Measurements from ENCODE around the gene CACNB2.

The CACNB2 gene

DNA sequence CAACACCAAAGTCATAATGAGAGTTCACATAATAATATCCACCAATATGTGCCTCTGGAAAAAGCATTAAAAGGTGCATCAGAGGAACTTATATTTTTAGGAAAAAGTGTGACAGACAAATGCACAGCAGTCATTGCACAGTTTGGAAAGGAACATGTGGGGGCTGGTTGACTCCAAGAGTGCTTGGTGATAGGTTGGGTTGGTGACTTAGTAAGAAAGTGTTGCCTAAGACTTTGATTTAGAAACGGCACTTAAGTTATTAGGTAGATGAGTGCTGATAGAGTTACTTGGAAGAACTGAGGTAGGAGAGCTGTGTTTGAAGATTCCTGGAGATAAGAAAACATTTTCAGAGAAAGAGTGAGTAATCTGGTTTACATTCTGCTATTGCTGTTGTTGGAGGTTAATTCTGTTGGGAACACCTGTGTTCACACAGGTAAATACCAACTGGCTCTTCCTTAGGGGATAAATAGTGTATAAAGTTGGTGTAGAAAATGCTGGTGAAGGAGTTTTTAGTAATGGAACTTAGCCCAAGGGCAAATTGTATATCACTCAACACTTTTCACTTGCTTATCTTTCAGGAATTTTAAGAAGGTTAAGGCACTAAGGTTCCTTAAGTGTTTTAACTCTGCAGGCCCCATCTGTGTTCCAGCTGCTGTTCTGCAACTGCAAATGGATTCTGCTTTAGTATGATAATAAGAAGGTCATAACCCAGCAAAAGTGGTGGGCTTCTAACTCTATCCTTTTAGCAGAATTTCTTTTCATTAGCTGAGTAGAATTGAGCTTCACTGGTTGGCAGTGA, 315.1 kb downstream of the CACNB2 start:
- Histone ChIP-seq H3K27me3 (ENCODE audit: control insufficient read depth, insufficient read depth, low read length) (no peaks in the 10 kb centered on the region), H3K4me3 (ENCODE audit: low read depth, low read length) (no peak overlapping the region), H3K4me1 (ENCODE audit: control insufficient read depth, insufficient read depth, low read length) (no peaks in the 10 kb centered on the region), H3K36me3 (ENCODE audit: control insufficient read depth, insufficient read depth, low read length) (no peaks in the 10 kb centered on the region), H3K9me3 (ENCODE audit: control insufficient read depth, insufficient read depth, low read length) (no peaks in the 10 kb centered on the region), H3K9ac (ENCODE audit: low read depth, low read length) (no peak overlapping the region), H3K27ac (ENCODE audit: low read depth, low read length) (no peak overlapping the region)

GRCh38 chr10:18456984-18457383, 316.8 kb downstream of the CACNB2 start:
- H3K9ac ChIP-seq (ENCODE audit: low read depth, low read length): no peak overlapping the region
- no peaks in the 10 kb centered on the region for H3K36me3 ChIP-seq (ENCODE audit: control insufficient read depth, insufficient read depth, low read length)
- no peak overlapping the region for H3K27ac ChIP-seq (ENCODE audit: low read depth, low read length)
- H3K9me3 ChIP-seq (ENCODE audit: control insufficient read depth, insufficient read depth, low read length): no peaks in the 10 kb centered on the region
- no peak overlapping the region for H3K4me3 ChIP-seq (ENCODE audit: low read depth, low read length)
- H3K27me3 ChIP-seq (ENCODE audit: control insufficient read depth, insufficient read depth, low read length): no peaks in the 10 kb centered on the region
- no peaks in the 10 kb centered on the region for H3K4me1 ChIP-seq (ENCODE audit: control insufficient read depth, insufficient read depth, low read length)

DNA sequence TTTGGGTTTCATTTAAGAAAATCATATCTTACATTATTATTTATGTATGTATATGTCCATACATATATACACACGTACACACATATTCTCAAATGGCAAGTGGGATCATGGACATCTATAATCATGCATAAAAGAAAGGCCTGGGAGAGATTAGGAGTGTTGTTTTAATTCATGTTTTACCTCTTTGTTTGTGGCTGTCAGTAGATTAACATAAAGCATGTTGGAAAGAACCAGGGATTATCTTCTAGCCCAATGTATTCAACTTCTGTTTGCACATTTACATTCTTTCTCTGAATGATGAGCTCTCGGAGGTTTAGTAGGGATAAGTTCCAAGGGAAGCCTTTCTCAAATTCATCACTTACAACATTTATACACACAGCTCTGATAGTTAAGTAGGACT, 319.8 kb downstream of the CACNB2 start:
- H3K9me3 ChIP-seq (ENCODE audit: control insufficient read depth, insufficient read depth, low read length): no peaks in the 10 kb centered on the region
- no peak overlapping the region for H3K27ac ChIP-seq (ENCODE audit: low read depth, low read length)
- H3K4me3 ChIP-seq (ENCODE audit: low read depth, low read length): no peak overlapping the region

GRCh38 chr10:18463673-18464211, 323.5 kb downstream of the CACNB2 start:
- Histone ChIP-seq H3K9me3 (ENCODE audit: control insufficient read depth, insufficient read depth, low read length) (no peaks in the 10 kb centered on the region), H3K27ac (ENCODE audit: low read depth, low read length) (no peak overlapping the region), H3K9ac (ENCODE audit: low read depth, low read length) (no peak overlapping the region), H3K36me3 (ENCODE audit: control insufficient read depth, insufficient read depth, low read length) (no peaks in the 10 kb centered on the region), H3K4me1 (ENCODE audit: control insufficient read depth, insufficient read depth, low read length) (no peaks in the 10 kb centered on the region), H3K4me3 (ENCODE audit: low read depth, low read length) (no peak overlapping the region), H3K27me3 (ENCODE audit: control insufficient read depth, insufficient read depth, low read length) (no peaks in the 10 kb centered on the region)

More for the DNA sequence above, 319.8 kb downstream of the CACNB2 start:
- H3K4me1 ChIP-seq (ENCODE audit: control insufficient read depth, insufficient read depth, low read length): no peaks in the 10 kb centered on the region
- no peaks in the 10 kb centered on the region for H3K36me3 ChIP-seq (ENCODE audit: control insufficient read depth, insufficient read depth, low read length)
- H3K27me3 ChIP-seq (ENCODE audit: control insufficient read depth, insufficient read depth, low read length): no peaks in the 10 kb centered on the region
- H3K9ac ChIP-seq (ENCODE audit: low read depth, low read length): no peak overlapping the region

GRCh38 chr10:18469125-18469524, 328.9 kb downstream of the CACNB2 start:
- H3K4me1 ChIP-seq (ENCODE audit: control insufficient read depth, insufficient read depth, low read length): no peaks in the 10 kb centered on the region
- no peak overlapping the region for H3K9ac ChIP-seq (ENCODE audit: low read depth, low read length)
- H3K27ac ChIP-seq (ENCODE audit: low read depth, low read length): no peak overlapping the region
- H3K36me3 ChIP-seq (ENCODE audit: control insufficient read depth, insufficient read depth, low read length): no peaks in the 10 kb centered on the region
- H3K9me3 ChIP-seq (ENCODE audit: control insufficient read depth, insufficient read depth, low read length): no peaks in the 10 kb centered on the region
- no peak overlapping the region for H3K4me3 ChIP-seq (ENCODE audit: low read depth, low read length)
- no peaks in the 10 kb centered on the region for H3K27me3 ChIP-seq (ENCODE audit: control insufficient read depth, insufficient read depth, low read length)

DNA sequence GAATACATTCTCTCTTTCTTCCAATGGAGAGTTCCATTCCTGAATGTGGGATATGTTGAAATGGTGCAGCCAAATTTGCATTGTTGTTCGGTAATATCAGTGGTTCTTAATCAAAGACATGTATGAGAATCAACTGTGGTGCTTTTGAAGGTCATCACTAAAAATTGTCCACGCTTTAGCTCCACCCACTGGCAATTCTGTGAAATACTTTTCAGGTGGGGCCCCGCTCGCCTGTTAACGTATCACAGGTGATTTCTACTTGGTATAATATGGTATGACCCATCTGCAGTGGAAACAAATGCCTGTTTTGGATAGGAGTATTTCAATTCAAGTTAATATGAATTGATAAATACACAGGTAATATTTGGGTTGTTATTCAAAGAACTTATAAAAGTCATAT, 332.8 kb downstream of the CACNB2 start:
- Histone ChIP-seq H3K9ac (ENCODE audit: low read depth, low read length) (no peak overlapping the region), H3K4me3 (ENCODE audit: low read depth, low read length) (no peak overlapping the region), H3K9me3 (ENCODE audit: control insufficient read depth, insufficient read depth, low read length) (no peaks in the 10 kb centered on the region), H3K27me3 (ENCODE audit: control insufficient read depth, insufficient read depth, low read length) (no peaks in the 10 kb centered on the region), H3K27ac (ENCODE audit: low read depth, low read length) (no peak overlapping the region), H3K4me1 (ENCODE audit: control insufficient read depth, insufficient read depth, low read length) (peaks cover 18% of the 10 kb centered on the region; the same call in 1 of the 2 replicates), H3K36me3 (ENCODE audit: control insufficient read depth, insufficient read depth, low read length) (no peaks in the 10 kb centered on the region)

- H3K9me3 ChIP-seq (ENCODE audit: control insufficient read depth, insufficient read depth, low read length): no peaks in the 10 kb centered on the region
- H3K4me1 ChIP-seq (ENCODE audit: control insufficient read depth, insufficient read depth, low read length): peaks cover 18% of the 10 kb centered on the region; the same call in 1 of the 2 replicates
- no peak overlapping the region for H3K9ac ChIP-seq (ENCODE audit: low read depth, low read length)
- H3K4me3 ChIP-seq (ENCODE audit: low read depth, low read length): no peak overlapping the region
- H3K27ac ChIP-seq (ENCODE audit: low read depth, low read length): no peak overlapping the region
- no peaks in the 10 kb centered on the region for H3K36me3 ChIP-seq (ENCODE audit: control insufficient read depth, insufficient read depth, low read length)
- no peaks in the 10 kb centered on the region for H3K27me3 ChIP-seq (ENCODE audit: control insufficient read depth, insufficient read depth, low read length)
Observed at GRCh38 chr10:18473424-18474117, 333.3 kb downstream of the CACNB2 start.

- Histone ChIP-seq H3K27me3 (ENCODE audit: control insufficient read depth, insufficient read depth, low read length) (no peaks in the 10 kb centered on the region), H3K9ac (ENCODE audit: low read depth, low read length) (no peak overlapping the region), H3K4me3 (ENCODE audit: low read depth, low read length) (no peak overlapping the region), H3K4me1 (ENCODE audit: control insufficient read depth, insufficient read depth, low read length) (peaks cover 18% of the 10 kb centered on the region; the same call in 1 of the 2 replicates), H3K27ac (ENCODE audit: low read depth, low read length) (no peak overlapping the region), H3K36me3 (ENCODE audit: control insufficient read depth, insufficient read depth, low read length) (no peaks in the 10 kb centered on the region), H3K9me3 (ENCODE audit: control insufficient read depth, insufficient read depth, low read length) (no peaks in the 10 kb centered on the region)
Observed at GRCh38 chr10:18474118-18474455, 333.9 kb downstream of the CACNB2 start.

GRCh38 chr10:18476076-18476647, 335.9 kb downstream of the CACNB2 start:
- Histone ChIP-seq H3K4me1 (ENCODE audit: control insufficient read depth, insufficient read depth, low read length) (peaks cover 18% of the 10 kb centered on the region; the same call in 1 of the 2 replicates), H3K27me3 (ENCODE audit: control insufficient read depth, insufficient read depth, low read length) (no peaks in the 10 kb centered on the region), H3K9ac (ENCODE audit: low read depth, low read length) (no peak overlapping the region), H3K36me3 (ENCODE audit: control insufficient read depth, insufficient read depth, low read length) (no peaks in the 10 kb centered on the region), H3K4me3 (ENCODE audit: low read depth, low read length) (no peak overlapping the region), H3K27ac (ENCODE audit: low read depth, low read length) (no peak overlapping the region), H3K9me3 (ENCODE audit: control insufficient read depth, insufficient read depth, low read length) (no peaks in the 10 kb centered on the region)

- Histone ChIP-seq H3K27ac (ENCODE audit: low read depth, low read length) (no peak overlapping the region), H3K9me3 (ENCODE audit: control insufficient read depth, insufficient read depth, low read length) (no peaks in the 10 kb centered on the region), H3K36me3 (ENCODE audit: control insufficient read depth, insufficient read depth, low read length) (no peaks in the 10 kb centered on the region), H3K4me1 (ENCODE audit: control insufficient read depth, insufficient read depth, low read length) (peaks cover 18% of the 10 kb centered on the region; the same call in 1 of the 2 replicates), H3K4me3 (ENCODE audit: low read depth, low read length) (no peak overlapping the region), H3K9ac (ENCODE audit: low read depth, low read length) (no peak overlapping the region), H3K27me3 (ENCODE audit: control insufficient read depth, insufficient read depth, low read length) (no peaks in the 10 kb centered on the region)
Observed at GRCh38 chr10:18478354-18478753, 338.1 kb downstream of the CACNB2 start.

- H3K9ac ChIP-seq (ENCODE audit: low read depth, low read length): no peak overlapping the region
- H3K4me1 ChIP-seq (ENCODE audit: control insufficient read depth, insufficient read depth, low read length): peaks cover 18% of the 10 kb centered on the region; the same call in 1 of the 2 replicates
- no peak overlapping the region for H3K4me3 ChIP-seq (ENCODE audit: low read depth, low read length)
- no peak overlapping the region for H3K27ac ChIP-seq (ENCODE audit: low read depth, low read length)
- no peaks in the 10 kb centered on the region for H3K36me3 ChIP-seq (ENCODE audit: control insufficient read depth, insufficient read depth, low read length)
- H3K27me3 ChIP-seq (ENCODE audit: control insufficient read depth, insufficient read depth, low read length): no peaks in the 10 kb centered on the region
- no peaks in the 10 kb centered on the region for H3K9me3 ChIP-seq (ENCODE audit: control insufficient read depth, insufficient read depth, low read length)
Observed at GRCh38 chr10:18479502-18479901, 339.3 kb downstream of the CACNB2 start.
